Measurements from ENCODE around the gene NPLOC4.

The NPLOC4 gene

GRCh38 chr17:81684442-81684911, 47.6 kb upstream of the NPLOC4 start:
- peak overlapping the region; percentile 12; the same call in 1 of the 2 replicates for H3K27ac ChIP-seq (ENCODE audit: low read depth, low read length)
- H3K9me2 ChIP-seq (replicated peaks; ENCODE audit: insufficient read depth, low read length), result no peaks in the 10 kb centered on the region
- no peaks in the 10 kb centered on the region for H3K27me3 ChIP-seq (ENCODE audit: low read length)
- peaks cover 49% of the 10 kb centered on the region for H3K79me2 ChIP-seq (ENCODE audit: insufficient read depth, low read length)
- H2AFZ ChIP-seq (ENCODE audit: low read depth, low read length, severe bottlenecking), result no peak overlapping the region
- no peaks in the 10 kb centered on the region for H4K20me1 ChIP-seq (ENCODE audit: low read depth, low read length)
- H3K9ac ChIP-seq (ENCODE audit: low read length), result peak overlapping the region; percentile 86
- H3K4me2 ChIP-seq (ENCODE audit: low read depth, low read length, poor library complexity, severe bottlenecking), result peak overlapping the region; percentile 76
- no peak for TF ChIP-seq EZH2phosphoT487 (conservative IDR thresholded peaks at IDR 0.05; ENCODE audit: low read length)
- no peak for TF ChIP-seq CTCF (IDR thresholded peaks at IDR 0.05; ENCODE audit: insufficient read depth, low read length, poor library complexity, severe bottlenecking)
- H3K36me3 ChIP-seq (ENCODE audit: low read length), result no peaks in the 10 kb centered on the region
- H3K9me3 ChIP-seq (ENCODE audit: insufficient read depth, low read length), result no peaks in the 10 kb centered on the region
- peak overlapping the region; percentile 84 for H3K4me3 ChIP-seq (ENCODE audit: insufficient read depth, low read length, poor library complexity, severe bottlenecking)
- no peaks in the 10 kb centered on the region for H3F3A ChIP-seq (ENCODE audit: insufficient read depth)

GRCh38 chr17:81683584-81684441, 46.9 kb upstream of the NPLOC4 start, which contains the start of the genes ARL16 and HGS:
ARL16 (minus strand) TSS chr17:81683797; CDS start chr17:81683753, 44 bp downstream.
HGS (plus strand) TSS chr17:81684011; CDS start chr17:81684067, 56 bp downstream.
- Histone ChIP-seq H3K4me2 (ENCODE audit: low read depth, low read length, poor library complexity, severe bottlenecking) (peak within 1 kb of the TSS; percentile 76), H3K9me2 (replicated peaks; ENCODE audit: insufficient read depth, low read length) (no peaks in the 10 kb centered on the region), H3K9ac (ENCODE audit: low read length) (peak within 1 kb of the TSS; percentile 86), H3F3A (ENCODE audit: insufficient read depth) (no peaks in the 10 kb centered on the region), H4K20me1 (ENCODE audit: low read depth, low read length) (no peaks in the 10 kb centered on the region), H3K4me3 (ENCODE audit: insufficient read depth, low read length, poor library complexity, severe bottlenecking) (peak within 1 kb of the TSS; percentile 84), H3K27ac (ENCODE audit: low read depth, low read length) (peak within 1 kb of the TSS; percentile 33; the same call in 1 of the 2 replicates), H2AFZ (ENCODE audit: low read depth, low read length, severe bottlenecking) (peak within 1 kb of the TSS; percentile 52), H3K36me3 (ENCODE audit: low read length) (no peaks in the 10 kb centered on the region), H3K27me3 (ENCODE audit: low read length) (no peaks in the 10 kb centered on the region), H3K79me2 (ENCODE audit: insufficient read depth, low read length) (peaks cover 49% of the 10 kb centered on the region), H3K9me3 (ENCODE audit: insufficient read depth, low read length) (no peaks in the 10 kb centered on the region)
- TF ChIP-seq EZH2phosphoT487 (conservative IDR thresholded peaks at IDR 0.05; ENCODE audit: low read length), result no peak
- no peak for TF ChIP-seq CTCF (IDR thresholded peaks at IDR 0.05; ENCODE audit: insufficient read depth, low read length, poor library complexity, severe bottlenecking)

- no peaks in the 10 kb centered on the region for H3K27me3 ChIP-seq (ENCODE audit: low read length)
- peak overlapping the region; percentile 83 for H3K4me3 ChIP-seq (ENCODE audit: insufficient read depth, low read length, poor library complexity, severe bottlenecking)
- peak overlapping the region; percentile 64 for H3K4me2 ChIP-seq (ENCODE audit: low read depth, low read length, poor library complexity, severe bottlenecking)
- H4K20me1 ChIP-seq (ENCODE audit: low read depth, low read length), result no peaks in the 10 kb centered on the region
- H3K79me2 ChIP-seq (ENCODE audit: insufficient read depth, low read length), result peaks cover 49% of the 10 kb centered on the region
- no peaks in the 10 kb centered on the region for H3F3A ChIP-seq (ENCODE audit: insufficient read depth)
- peak overlapping the region; percentile 52 for H2AFZ ChIP-seq (ENCODE audit: low read depth, low read length, severe bottlenecking)
- peak overlapping the region; percentile 86 for H3K9ac ChIP-seq (ENCODE audit: low read length)
- peak overlapping the region; percentile 33; the same call in 1 of the 2 replicates for H3K27ac ChIP-seq (ENCODE audit: low read depth, low read length)
- TF ChIP-seq EZH2phosphoT487 (conservative IDR thresholded peaks at IDR 0.05; ENCODE audit: low read length) (no peak), CTCF (IDR thresholded peaks at IDR 0.05; ENCODE audit: insufficient read depth, low read length, poor library complexity, severe bottlenecking) (no peak)
- no peaks in the 10 kb centered on the region for H3K9me3 ChIP-seq (ENCODE audit: insufficient read depth, low read length)
- H3K36me3 ChIP-seq (ENCODE audit: low read length), result no peaks in the 10 kb centered on the region
- H3K9me2 ChIP-seq (replicated peaks; ENCODE audit: insufficient read depth, low read length), result no peaks in the 10 kb centered on the region
Measured at GRCh38 chr17:81683208-81683583, 46.3 kb upstream of the NPLOC4 start.
